ENCODE measurements around the gene DHRSX. TPM values are rescaled to one million over a fixed set of nuclear protein-coding genes. Genes with fewer than 3 reads are reported as not detected.

The DHRSX gene
- total and polyA plus RNA-seq, 2 donors (not counting 1 experiment from before 2014, with no cell fraction given) = 23.7 to 25.6 TPM

DNA sequence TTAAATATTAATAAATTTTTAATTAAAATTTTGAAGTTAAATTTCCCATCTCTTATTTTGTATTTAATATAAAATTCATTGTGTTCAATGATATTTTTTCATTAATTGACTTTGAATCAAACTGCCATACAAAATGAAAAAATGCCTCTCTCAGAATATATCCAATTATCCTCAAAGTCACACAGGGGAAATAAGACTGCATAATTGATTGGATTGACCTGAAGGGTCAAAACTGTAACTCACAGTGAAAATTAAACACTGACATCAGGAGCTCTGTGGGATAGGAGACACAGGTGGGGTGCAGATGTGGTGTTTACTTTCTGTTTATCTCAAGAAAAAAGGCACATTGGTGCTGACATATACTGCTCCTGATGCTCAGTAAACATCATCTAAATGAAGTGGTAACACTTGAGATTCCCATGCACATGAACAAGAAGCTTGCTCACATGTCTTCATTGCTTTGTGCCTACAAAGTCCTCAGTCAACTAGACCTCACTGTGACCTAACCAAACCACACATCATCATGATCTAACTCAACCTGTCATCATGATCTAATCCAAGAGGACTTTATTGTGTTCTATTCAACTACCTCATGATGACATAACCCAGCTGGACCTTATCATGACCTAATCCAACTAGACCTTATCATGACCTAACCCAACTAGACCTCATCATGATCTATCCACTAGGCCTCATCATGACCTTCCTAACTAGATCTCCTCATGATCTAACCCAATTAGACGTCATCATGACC lies 83.7 kb downstream of the DHRSX start:
- Histone ChIP-seq H3K27ac (ENCODE audit: insufficient read depth, low read length) (no peak overlapping the region), H4K20me1 (ENCODE audit: control insufficient read depth, extremely low read depth, insufficient read depth, low read length) (no peaks in the 10 kb centered on the region), H3K79me2 (ENCODE audit: control insufficient read depth, insufficient read depth, low read length) (no peaks in the 10 kb centered on the region), H3K4me2 (ENCODE audit: extremely low read depth, insufficient read depth, low read length) (no peak overlapping the region), H3K9ac (ENCODE audit: insufficient read depth, low read length) (no peak overlapping the region), H3K4me1 (ENCODE audit: control insufficient read depth, extremely low read depth, insufficient read depth, low read length) (no peaks in the 10 kb centered on the region), H2AFZ (ENCODE audit: low read length) (no peak overlapping the region), H3K4me3 (replicated peaks in 1 of 4; ENCODE audit: control extremely low read depth in 1 of 4, insufficient read depth in 1 of 4, low read depth in 3 of 4, low read length in 4 of 4) (no peak overlapping the region), H3K9me3 (ENCODE audit: control insufficient read depth, insufficient read depth, low read depth, low read length) (no peaks in the 10 kb centered on the region), H3K36me3 (ENCODE audit: control insufficient read depth, insufficient read depth, low read length) (no peaks in the 10 kb centered on the region), H3K27me3 (ENCODE audit: control insufficient read depth, insufficient read depth, low read length) (no peaks in the 10 kb centered on the region)
- TF ChIP-seq CTCF (conservative IDR thresholded peaks at IDR 0.05 in 1 of 2, IDR thresholded peaks at IDR 0.05 in 1 of 2; ENCODE audit: low read depth in 1 of 2, low read length in 2 of 2) (no peak), EZH2 (IDR thresholded peaks at IDR 0.05; ENCODE audit: low read length, missing control alignments) (no peak)
- DNase-seq (ENCODE audit: low read depth in 2 of 2) = peak in 1 of 2 donors; percentile 7

DNA sequence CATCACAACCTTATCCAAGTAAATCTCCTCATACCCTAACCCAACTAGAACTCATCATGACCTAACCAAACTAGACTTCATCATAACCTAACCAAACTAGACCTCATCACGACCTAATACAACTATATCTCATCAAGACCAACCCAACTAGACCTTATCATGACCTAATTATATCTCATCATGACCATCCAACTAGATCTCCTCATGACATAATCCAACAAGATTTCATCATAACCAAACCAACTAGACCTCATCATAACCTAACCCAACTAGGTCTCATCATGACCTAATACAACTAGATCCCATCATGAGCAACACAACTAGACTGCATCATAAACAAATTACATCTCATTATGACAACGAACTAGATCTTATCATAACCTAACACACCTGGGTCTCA lies 86.4 kb downstream of the DHRSX start:
- H3K79me2 ChIP-seq (ENCODE audit: control insufficient read depth, insufficient read depth, low read length) = no peaks in the 10 kb centered on the region
- no peak overlapping the region for H3K27ac ChIP-seq (ENCODE audit: insufficient read depth, low read length)
- no peak overlapping the region for H3K4me2 ChIP-seq (ENCODE audit: extremely low read depth, insufficient read depth, low read length)
- no peaks in the 10 kb centered on the region for H3K27me3 ChIP-seq (ENCODE audit: control insufficient read depth, insufficient read depth, low read length)
- no peaks in the 10 kb centered on the region for H3K9me3 ChIP-seq (ENCODE audit: control insufficient read depth, insufficient read depth, low read depth, low read length)
- H4K20me1 ChIP-seq (ENCODE audit: control insufficient read depth, extremely low read depth, insufficient read depth, low read length) = no peaks in the 10 kb centered on the region
- H2AFZ ChIP-seq (ENCODE audit: low read length) = no peak overlapping the region
- no peaks in the 10 kb centered on the region for H3K36me3 ChIP-seq (ENCODE audit: control insufficient read depth, insufficient read depth, low read length)
- no peak for DNase-seq (ENCODE audit: low read depth in 2 of 2)
- H3K4me3 ChIP-seq (replicated peaks in 1 of 4; ENCODE audit: control extremely low read depth in 1 of 4, insufficient read depth in 1 of 4, low read depth in 3 of 4, low read length in 4 of 4) = no peak overlapping the region
- H3K4me1 ChIP-seq (ENCODE audit: control insufficient read depth, extremely low read depth, insufficient read depth, low read length) = no peaks in the 10 kb centered on the region
- TF ChIP-seq EZH2 (IDR thresholded peaks at IDR 0.05; ENCODE audit: low read length, missing control alignments) (no peak), CTCF (conservative IDR thresholded peaks at IDR 0.05 in 1 of 2, IDR thresholded peaks at IDR 0.05 in 1 of 2; ENCODE audit: low read depth in 1 of 2, low read length in 2 of 2) (no peak)
- no peak overlapping the region for H3K9ac ChIP-seq (ENCODE audit: insufficient read depth, low read length)

GRCh38 chrX:2413969-2414368 lies 86.8 kb downstream of the DHRSX start:
- Histone ChIP-seq H3K4me1 (ENCODE audit: control insufficient read depth, extremely low read depth, insufficient read depth, low read length) (no peaks in the 10 kb centered on the region), H3K4me3 (replicated peaks in 1 of 4; ENCODE audit: control extremely low read depth in 1 of 4, insufficient read depth in 1 of 4, low read depth in 3 of 4, low read length in 4 of 4) (no peak overlapping the region), H3K27me3 (ENCODE audit: control insufficient read depth, insufficient read depth, low read length) (no peaks in the 10 kb centered on the region), H2AFZ (ENCODE audit: low read length) (no peak overlapping the region), H3K9ac (ENCODE audit: insufficient read depth, low read length) (no peak overlapping the region), H3K79me2 (ENCODE audit: control insufficient read depth, insufficient read depth, low read length) (no peaks in the 10 kb centered on the region), H3K9me3 (ENCODE audit: control insufficient read depth, insufficient read depth, low read depth, low read length) (no peaks in the 10 kb centered on the region), H3K4me2 (ENCODE audit: extremely low read depth, insufficient read depth, low read length) (no peak overlapping the region), H3K36me3 (ENCODE audit: control insufficient read depth, insufficient read depth, low read length) (no peaks in the 10 kb centered on the region), H4K20me1 (ENCODE audit: control insufficient read depth, extremely low read depth, insufficient read depth, low read length) (no peaks in the 10 kb centered on the region), H3K27ac (ENCODE audit: insufficient read depth, low read length) (no peak overlapping the region)
- TF ChIP-seq CTCF (conservative IDR thresholded peaks at IDR 0.05 in 1 of 2, IDR thresholded peaks at IDR 0.05 in 1 of 2; ENCODE audit: low read depth in 1 of 2, low read length in 2 of 2) (no peak), EZH2 (IDR thresholded peaks at IDR 0.05; ENCODE audit: low read length, missing control alignments) (no peak)
- no peak for DNase-seq (ENCODE audit: low read depth in 2 of 2)
